Measurements from ENCODE around the gene EIF3L. TPM values are rescaled to one million over a fixed set of nuclear protein-coding genes. Genes with fewer than 3 reads are reported as not detected.

EIF3L gene
- total RNA-seq, 2 donors from 2014 or later, result 193 to 284 TPM

- peaks cover 0 to 3% of the 10 kb centered on the region in 2 donors for H3K27me3 ChIP-seq
These were observed 28.9 kb upstream of the EIF3L start for GRCh38 chr22:37820350-37820749.

GRCh38 chr22:37822079-37822833, 27.0 kb upstream of the EIF3L start:
- no peak overlapping the region for H3K27ac ChIP-seq
- TF ChIP-seq CTCF (IDR thresholded peaks at IDR 0.05), result no peak
- DNase-seq (ENCODE audit: low spot score), result no peak
- no peaks in the 10 kb centered on the region for H3K36me3 ChIP-seq
- H3K4me1 ChIP-seq, result peaks cover 0 to 30% of the 10 kb centered on the region in 2 donors
- peaks cover 0 to 3% of the 10 kb centered on the region in 2 donors for H3K27me3 ChIP-seq
- no peak overlapping the region for H3K4me3 ChIP-seq
- no peaks in the 10 kb centered on the region for H3K9me3 ChIP-seq

More at GRCh38 chr22:37820350-37820749, 28.9 kb upstream of the EIF3L start:
- no peaks in the 10 kb centered on the region for H3K9me3 ChIP-seq
- H3K4me3 ChIP-seq, result no peak overlapping the region
- H3K36me3 ChIP-seq, result no peaks in the 10 kb centered on the region
- H3K4me1 ChIP-seq, result peaks cover 0 to 24% of the 10 kb centered on the region in 2 donors
- TF ChIP-seq CTCF (IDR thresholded peaks at IDR 0.05), result no peak
- no peak for DNase-seq (ENCODE audit: low spot score)
- H3K27ac ChIP-seq, result no peak overlapping the region

- Histone ChIP-seq H3K27me3 (peaks cover 0 to 3% of the 10 kb centered on the region in 2 donors), H3K36me3 (no peaks in the 10 kb centered on the region), H3K27ac (no peak within 1 kb of the TSS), H3K4me3 (no peak within 1 kb of the TSS), H3K9me3 (no peaks in the 10 kb centered on the region), H3K4me1 (peaks cover 0 to 19% of the 10 kb centered on the region in 2 donors)
- no peak for TF ChIP-seq CTCF (IDR thresholded peaks at IDR 0.05)
- DNase-seq (ENCODE audit: low spot score), result no peak
These were observed 25.9 kb upstream of the EIF3L start, which contains the start of gene GALR3 for GRCh38 chr22:37823134-37823985. Gene GALR3, plus strand, starts transcription at chr22:37823382. Its CDS starts 25 bp downstream, at chr22:37823407.

- peaks cover 0 to 10% of the 10 kb centered on the region in 2 donors for H3K4me1 ChIP-seq
- no peak overlapping the region for H3K27ac ChIP-seq
- no peaks in the 10 kb centered on the region for H3K27me3 ChIP-seq
- H3K36me3 ChIP-seq, result peaks cover 3% of the 10 kb centered on the region
- H3K9me3 ChIP-seq, result no peaks in the 10 kb centered on the region
- peak overlapping the region in 1 of 2 donors; percentile 37 for H3K4me3 ChIP-seq
- TF ChIP-seq CTCF (IDR thresholded peaks at IDR 0.05), result no peak
- DNase-seq (ENCODE audit: low spot score), result no peak
These were observed 24.3 kb upstream of the EIF3L start for GRCh38 chr22:37824674-37825641.

GRCh38 chr22:37827056-37827455, 22.2 kb upstream of the EIF3L start:
- TF ChIP-seq CTCF (IDR thresholded peaks at IDR 0.05), result no peak
- no peak for DNase-seq (ENCODE audit: low spot score)
- Histone ChIP-seq H3K9me3 (no peaks in the 10 kb centered on the region), H3K4me3 (no peak overlapping the region), H3K27me3 (no peaks in the 10 kb centered on the region), H3K36me3 (peaks cover 24% of the 10 kb centered on the region), H3K27ac (no peak overlapping the region), H3K4me1 (peaks cover 0 to 10% of the 10 kb centered on the region in 2 donors)
